Measurements from ENCODE around the gene STAMBPL1.

- no peak for TF ChIP-seq SUZ12 (IDR thresholded peaks at IDR 0.05)
- TF ChIP-seq FOXM1 (IDR thresholded peaks at IDR 0.05; ENCODE audit: borderline replicate concordance): no peak
- no peak for TF ChIP-seq SP1 (IDR thresholded peaks at IDR 0.05)
- TF ChIP-seq ZNF384 (IDR thresholded peaks at IDR 0.05): no peak
- TF ChIP-seq ARNT (IDR thresholded peaks at IDR 0.05): no peak
Observed at GRCh38 chr10:88919041-88919440, 39.0 kb downstream of the STAMBPL1 start.
